ENCODE data around the gene DNAH12. TPM values are rescaled to one million over a fixed set of nuclear protein-coding genes. Genes with fewer than 3 reads are reported as not detected.

The DNAH12 gene
- total and polyA plus RNA-seq, 2 of the 13 experiments (the other 11 are each of a cell fraction or from before 2014, with no cell fraction given): 0.11 TPM

- Histone ChIP-seq H3K4me3 (replicated peaks in 1 of 3; ENCODE audit: insufficient read depth in 1 of 3, low read depth in 2 of 3, low read length in 3 of 3) (no peak overlapping the region), H4K20me1 (ENCODE audit: insufficient read depth, low read length) (no peaks in the 10 kb centered on the region), H3K27ac (ENCODE audit: extremely low read length, insufficient read depth, low read length) (no peak overlapping the region), H3K79me2 (ENCODE audit: insufficient read depth, low read length) (no peaks in the 10 kb centered on the region), H3K9me3 (ENCODE audit: low read length) (no peaks in the 10 kb centered on the region), H3K27me3 (ENCODE audit: control insufficient read depth in 1 of 2, insufficient read depth in 2 of 2, low read length in 2 of 2) (no peaks in the 10 kb centered on the region), H3K36me3 (replicated peaks in 1 of 2; ENCODE audit: control insufficient read depth in 1 of 2, insufficient read depth in 2 of 2, low read length in 2 of 2) (no peaks in the 10 kb centered on the region), H2AFZ (ENCODE audit: low read length) (no peak overlapping the region), H3K4me2 (ENCODE audit: low read depth, low read length) (no peak overlapping the region), H3K4me1 (ENCODE audit: insufficient read depth, low read length) (0 out of 2 replicates have a peak, but pooled peaks cover 7% of the 10 kb centered on the region), H3K9ac (ENCODE audit: insufficient read depth, low read depth, low read length) (no peak overlapping the region)
- TF ChIP-seq MTA3 (CRISPR knock-in tag; IDR thresholded peaks at IDR 0.05): no peak
- TF ChIP-seq ZNF550 (CRISPR knock-in tag; IDR thresholded peaks at IDR 0.05; ENCODE audit: borderline replicate concordance): no peak
- TF ChIP-seq ZNF83 (CRISPR knock-in tag; IDR thresholded peaks at IDR 0.05; ENCODE audit: borderline replicate concordance): no peak
- no peak for TF ChIP-seq TERF1 (CRISPR knock-in tag; IDR thresholded peaks at IDR 0.05)
- TF ChIP-seq ZNF710 (CRISPR knock-in tag; IDR thresholded peaks at IDR 0.05; ENCODE audit: borderline replicate concordance): no peak
- TF ChIP-seq ATF1 (CRISPR knock-in tag; IDR thresholded peaks at IDR 0.05): no peak
- TF ChIP-seq DR1 (CRISPR knock-in tag; IDR thresholded peaks at IDR 0.05): no peak
- TF ChIP-seq ZNF10 (CRISPR knock-in tag; IDR thresholded peaks at IDR 0.05; ENCODE audit: borderline replicate concordance, low read depth): no peak
- no peak for TF ChIP-seq ZNF788 (CRISPR knock-in tag; IDR thresholded peaks at IDR 0.05; ENCODE audit: borderline replicate concordance)
- TF ChIP-seq ZNF674 (CRISPR knock-in tag; IDR thresholded peaks at IDR 0.05; ENCODE audit: low read depth): no peak
- no peak for TF ChIP-seq ETV5 (CRISPR knock-in tag; IDR thresholded peaks at IDR 0.05; ENCODE audit: borderline replicate concordance)
- TF ChIP-seq, protein P1, sequence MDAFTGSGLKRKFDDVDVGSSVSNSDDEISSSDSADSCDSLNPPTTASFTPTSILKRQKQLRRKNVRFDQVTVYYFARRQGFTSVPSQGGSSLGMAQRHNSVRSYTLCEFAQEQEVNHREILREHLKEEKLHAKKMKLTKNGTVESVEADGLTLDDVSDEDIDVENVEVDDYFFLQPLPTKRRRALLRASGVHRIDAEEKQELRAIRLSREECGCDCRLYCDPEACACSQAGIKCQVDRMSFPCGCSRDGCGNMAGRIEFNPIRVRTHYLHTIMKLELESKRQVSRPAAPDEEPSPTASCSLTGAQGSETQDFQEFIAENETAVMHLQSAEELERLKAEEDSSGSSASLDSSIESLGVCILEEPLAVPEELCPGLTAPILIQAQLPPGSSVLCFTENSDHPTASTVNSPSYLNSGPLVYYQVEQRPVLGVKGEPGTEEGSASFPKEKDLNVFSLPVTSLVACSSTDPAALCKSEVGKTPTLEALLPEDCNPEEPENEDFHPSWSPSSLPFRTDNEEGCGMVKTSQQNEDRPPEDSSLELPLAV (CRISPR knock-in tag; conservative IDR thresholded peaks at IDR 0.05; ENCODE audit: low read depth): no peak
- no peak for TF ChIP-seq KMT2B (CRISPR knock-in tag; IDR thresholded peaks at IDR 0.05)
- TF ChIP-seq, protein P2, sequence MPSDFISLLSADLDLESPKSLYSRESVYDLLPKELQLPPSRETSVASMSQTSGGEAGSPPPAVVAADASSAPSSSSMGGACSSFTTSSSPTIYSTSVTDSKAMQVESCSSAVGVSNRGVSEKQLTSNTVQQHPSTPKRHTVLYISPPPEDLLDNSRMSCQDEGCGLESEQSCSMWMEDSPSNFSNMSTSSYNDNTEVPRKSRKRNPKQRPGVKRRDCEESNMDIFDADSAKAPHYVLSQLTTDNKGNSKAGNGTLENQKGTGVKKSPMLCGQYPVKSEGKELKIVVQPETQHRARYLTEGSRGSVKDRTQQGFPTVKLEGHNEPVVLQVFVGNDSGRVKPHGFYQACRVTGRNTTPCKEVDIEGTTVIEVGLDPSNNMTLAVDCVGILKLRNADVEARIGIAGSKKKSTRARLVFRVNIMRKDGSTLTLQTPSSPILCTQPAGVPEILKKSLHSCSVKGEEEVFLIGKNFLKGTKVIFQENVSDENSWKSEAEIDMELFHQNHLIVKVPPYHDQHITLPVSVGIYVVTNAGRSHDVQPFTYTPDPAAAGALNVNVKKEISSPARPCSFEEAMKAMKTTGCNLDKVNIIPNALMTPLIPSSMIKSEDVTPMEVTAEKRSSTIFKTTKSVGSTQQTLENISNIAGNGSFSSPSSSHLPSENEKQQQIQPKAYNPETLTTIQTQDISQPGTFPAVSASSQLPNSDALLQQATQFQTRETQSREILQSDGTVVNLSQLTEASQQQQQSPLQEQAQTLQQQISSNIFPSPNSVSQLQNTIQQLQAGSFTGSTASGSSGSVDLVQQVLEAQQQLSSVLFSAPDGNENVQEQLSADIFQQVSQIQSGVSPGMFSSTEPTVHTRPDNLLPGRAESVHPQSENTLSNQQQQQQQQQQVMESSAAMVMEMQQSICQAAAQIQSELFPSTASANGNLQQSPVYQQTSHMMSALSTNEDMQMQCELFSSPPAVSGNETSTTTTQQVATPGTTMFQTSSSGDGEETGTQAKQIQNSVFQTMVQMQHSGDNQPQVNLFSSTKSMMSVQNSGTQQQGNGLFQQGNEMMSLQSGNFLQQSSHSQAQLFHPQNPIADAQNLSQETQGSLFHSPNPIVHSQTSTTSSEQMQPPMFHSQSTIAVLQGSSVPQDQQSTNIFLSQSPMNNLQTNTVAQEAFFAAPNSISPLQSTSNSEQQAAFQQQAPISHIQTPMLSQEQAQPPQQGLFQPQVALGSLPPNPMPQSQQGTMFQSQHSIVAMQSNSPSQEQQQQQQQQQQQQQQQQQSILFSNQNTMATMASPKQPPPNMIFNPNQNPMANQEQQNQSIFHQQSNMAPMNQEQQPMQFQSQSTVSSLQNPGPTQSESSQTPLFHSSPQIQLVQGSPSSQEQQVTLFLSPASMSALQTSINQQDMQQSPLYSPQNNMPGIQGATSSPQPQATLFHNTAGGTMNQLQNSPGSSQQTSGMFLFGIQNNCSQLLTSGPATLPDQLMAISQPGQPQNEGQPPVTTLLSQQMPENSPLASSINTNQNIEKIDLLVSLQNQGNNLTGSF (CRISPR knock-in tag; IDR thresholded peaks at IDR 0.05): no peak
- TF ChIP-seq ZNF367 (CRISPR knock-in tag; IDR thresholded peaks at IDR 0.05; ENCODE audit: borderline replicate concordance): no peak
- CTCF ChIA-PET (ENCODE audit: low intra/inter-chr PET ratio, low total read pairs): no interaction called here
- intact Hi-C loops (cut with micrococcal nuclease; ENCODE audit: unreplicated experiment) (no loop called here), in situ Hi-C loops (cut with HindIII; ENCODE audit: extremely low pct_ligation_motif_present, low pct_unique_long_range_greater_than_20kb) (no loop called here)
- DNase-seq (ENCODE audit: low spot score): no peak
- no TSS peak for BruUV-seq (replicated peaks)
- no peak for FAIRE-seq
- peak; percentile 38; the same call in 1 of the 3 replicates for ATAC-seq
- POLR2A ChIA-PET: no interaction called here
These were observed 14.0 kb downstream of the DNAH12 start for GRCh38 chr3:57530071-57530608.

All from HepG2 (cell line).